K562 (cell line): Measurements from ENCODE around the gene VPS33B.

Experiments used
- CEBPZ ChIP-seq: fragments of 150-350 bp; IDR thresholded peaks from 2 replicates; pipeline ENCODE4 v1.6.1; 2014; ENCODE audit warnings: low read depth, mild to moderate bottlenecking, low read length, borderline replicate concordance
- CREB1 ChIP-seq, 2 experiments: sonication (generic) in 1 of 2; formaldehyde crosslinking in 1 of 2; IDR thresholded peaks; 2 replicates each; pipeline versions ENCODE4 v1.6.1 to v1.8.0; 2012 to 2022; ENCODE audit warnings: inconsistent platforms in 1 of 2, mild to moderate bottlenecking in 1 of 2, missing genetic modification reagents in 1 of 2, moderate library complexity in 1 of 2
- DPF2 ChIP-seq: fragments of 450-650 bp; IDR thresholded peaks from 2 replicates; pipeline ENCODE4 v1.6.1; 2016
- KLF6 ChIP-seq: fragments of 250-450 bp; sonication (Bioruptor Pico); IDR thresholded peaks from 2 replicates; pipeline ENCODE4 v1.4.0; 2020; ENCODE audit warnings: mild to moderate bottlenecking, moderate library complexity, borderline replicate concordance
- MAX ChIP-seq: sonication (generic); formaldehyde crosslinking; IDR thresholded peaks from 2 replicates; pipeline ENCODE4 v1.9.0; 2022; ENCODE audit warnings: mild to moderate bottlenecking, missing genetic modification reagents
- NR2C1 ChIP-seq, 2 experiments: fragments of 450-650 bp; IDR thresholded peaks; 2 replicates each; pipeline ENCODE4 v1.6.1; 2017; ENCODE audit warnings: mild to moderate bottlenecking in 2 of 2, antibody characterized with exemption in 1 of 2, inconsistent platforms in 1 of 2, missing compliant biosample characterization in 1 of 2, missing genetic modification characterization in 1 of 2
- POLR2A ChIP-seq: fragments of 450-650 bp; conservative IDR thresholded peaks from 2 replicates; pipeline ENCODE4 v1.6.1; 2016
- SMC3 ChIP-seq: conservative IDR thresholded peaks from 2 replicates; pipeline ENCODE4 v1.6.1; 2011; ENCODE audit warnings: low read depth, low read length, improper control_type of control experiment; ENCODE audit not compliant: insufficient read depth
- SREBF2 ChIP-seq: sonication (generic); formaldehyde crosslinking; IDR thresholded peaks from 2 replicates; pipeline ENCODE4 v1.4.0; 2020; ENCODE audit warnings: mild to moderate bottlenecking, missing genetic modification reagents
- TCF3 ChIP-seq: sonication (generic); formaldehyde crosslinking; IDR thresholded peaks from 2 replicates; pipeline ENCODE4 v1.4.0; 2020; ENCODE audit warnings: mild to moderate bottlenecking, missing genetic modification reagents
- TCF7 ChIP-seq: sonication (generic); IDR thresholded peaks from 2 replicates; pipeline ENCODE4 v1.6.1; 2016; ENCODE audit warnings: antibody characterized with exemption, borderline replicate concordance
- USF2 ChIP-seq: sonication (generic); formaldehyde crosslinking; IDR thresholded peaks from 2 replicates; pipeline ENCODE4 v1.5.0; 2020; ENCODE audit warnings: missing genetic modification reagents
- ZNF644 ChIP-seq: fragments of 200-800 bp; sonication (Bioruptor generic); IDR thresholded peaks from 2 replicates; pipeline ENCODE4 v1.6.1; 2016; ENCODE audit warnings: low read depth, missing genetic modification characterization, missing compliant biosample characterization
- TF ChIP-seq, protein P1 (sequence below), 2 experiments: fragments of 450-650 bp; formaldehyde crosslinking in 1 of 2; IDR thresholded peaks; 2 replicates each; pipeline versions ENCODE4 v1.4.0 to v1.6.1; 2014 to 2020; ENCODE audit warnings: mild to moderate bottlenecking in 2 of 2, borderline replicate concordance in 1 of 2, low read depth in 1 of 2

DNA sequence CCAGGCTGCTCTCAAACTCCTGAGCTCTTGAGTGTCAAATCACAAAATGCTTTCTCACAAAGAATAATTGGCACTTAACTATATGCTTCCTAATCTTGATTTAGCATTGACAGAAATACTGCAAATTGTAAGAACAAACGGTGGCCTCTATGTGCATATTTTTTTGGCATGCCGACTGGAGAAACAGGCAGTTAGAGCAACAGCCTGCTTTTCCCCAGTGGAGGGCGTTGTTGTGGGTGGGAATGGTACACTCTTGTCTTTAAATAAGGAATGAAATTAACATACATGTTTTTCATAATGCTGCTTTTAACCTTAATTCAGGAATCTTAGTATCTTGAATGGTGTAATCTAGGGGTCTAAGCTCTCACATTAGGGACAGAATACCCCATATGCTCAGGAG lies 46.6 kb upstream of the VPS33B start:
- no peak for TF ChIP-seq TCF7
- no peak for TF ChIP-seq ZNF644 (tag)
- no peak for TF ChIP-seq NR2C1 (IDR thresholded peaks at IDR 0.05)
- no peak for TF ChIP-seq NR2C1 (tag; IDR thresholded peaks at IDR 0.05)
- TF ChIP-seq DPF2 = no peak
- TF ChIP-seq CEBPZ = no peak
- TF ChIP-seq, protein P1, sequence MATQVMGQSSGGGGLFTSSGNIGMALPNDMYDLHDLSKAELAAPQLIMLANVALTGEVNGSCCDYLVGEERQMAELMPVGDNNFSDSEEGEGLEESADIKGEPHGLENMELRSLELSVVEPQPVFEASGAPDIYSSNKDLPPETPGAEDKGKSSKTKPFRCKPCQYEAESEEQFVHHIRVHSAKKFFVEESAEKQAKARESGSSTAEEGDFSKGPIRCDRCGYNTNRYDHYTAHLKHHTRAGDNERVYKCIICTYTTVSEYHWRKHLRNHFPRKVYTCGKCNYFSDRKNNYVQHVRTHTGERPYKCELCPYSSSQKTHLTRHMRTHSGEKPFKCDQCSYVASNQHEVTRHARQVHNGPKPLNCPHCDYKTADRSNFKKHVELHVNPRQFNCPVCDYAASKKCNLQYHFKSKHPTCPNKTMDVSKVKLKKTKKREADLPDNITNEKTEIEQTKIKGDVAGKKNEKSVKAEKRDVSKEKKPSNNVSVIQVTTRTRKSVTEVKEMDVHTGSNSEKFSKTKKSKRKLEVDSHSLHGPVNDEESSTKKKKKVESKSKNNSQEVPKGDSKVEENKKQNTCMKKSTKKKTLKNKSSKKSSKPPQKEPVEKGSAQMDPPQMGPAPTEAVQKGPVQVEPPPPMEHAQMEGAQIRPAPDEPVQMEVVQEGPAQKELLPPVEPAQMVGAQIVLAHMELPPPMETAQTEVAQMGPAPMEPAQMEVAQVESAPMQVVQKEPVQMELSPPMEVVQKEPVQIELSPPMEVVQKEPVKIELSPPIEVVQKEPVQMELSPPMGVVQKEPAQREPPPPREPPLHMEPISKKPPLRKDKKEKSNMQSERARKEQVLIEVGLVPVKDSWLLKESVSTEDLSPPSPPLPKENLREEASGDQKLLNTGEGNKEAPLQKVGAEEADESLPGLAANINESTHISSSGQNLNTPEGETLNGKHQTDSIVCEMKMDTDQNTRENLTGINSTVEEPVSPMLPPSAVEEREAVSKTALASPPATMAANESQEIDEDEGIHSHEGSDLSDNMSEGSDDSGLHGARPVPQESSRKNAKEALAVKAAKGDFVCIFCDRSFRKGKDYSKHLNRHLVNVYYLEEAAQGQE (IDR thresholded peaks at IDR 0.05; ENCODE audit: borderline replicate concordance) = no peak
- TF ChIP-seq, protein P1 (CRISPR knock-in tag; IDR thresholded peaks at IDR 0.05; ENCODE audit: low read depth) = no peak
- TF ChIP-seq USF2 (CRISPR knock-in tag) = no peak
- TF ChIP-seq POLR2A = no peak
- no peak for TF ChIP-seq SMC3
- TF ChIP-seq MAX = no peak
- TF ChIP-seq KLF6 (CRISPR knock-in tag) = no peak
- TF ChIP-seq CREB1 (IDR thresholded peaks at IDR 0.05) = no peak
- no peak for TF ChIP-seq CREB1 (CRISPR knock-in tag; IDR thresholded peaks at IDR 0.05)
- no peak for TF ChIP-seq TCF3
- TF ChIP-seq SREBF2 (CRISPR knock-in tag) = no peak
